PC-3 (cell line): ENCODE results near the gene SERBP1. TPM values are rescaled to one million over a fixed set of nuclear protein-coding genes. Genes with fewer than 3 reads are reported as not detected.

Source experiments
- ATAC-seq: fragments of 200-7000 bp; cut with Tn5 transposase; 2 replicates; pipeline ENCODE4 v1.9.1; 2020; ENCODE audit warnings: mild to moderate bottlenecking, moderate library complexity
- BruUV-seq: library from RNA; stranded (reverse); fragments of 400-500 nt; replicated peaks from 2 replicates; lab custom pipeline; 2021; lab: Mats Ljungman, UMichigan
- CTCF ChIA-PET: fragments of 300-600 bp; sonication (Branson Sonifier 250); formaldehyde crosslinking; loops from one replicate; lab custom pipeline; 2022; ENCODE audit warnings: antibody characterized with exemption; lab: Charles Lee
- POLR2A ChIA-PET: fragments of 300-600 bp; sonication (Branson Sonifier 250); formaldehyde crosslinking; loops from one replicate; lab custom pipeline; 2022; ENCODE audit warnings: antibody characterized with exemption; ENCODE audit not compliant: unreplicated experiment; lab: Charles Lee
- DNase-seq: peaks from one replicate; pipeline ENCODE4 v3.0.0-alpha.2; 2015
- H2AFZ ChIP-seq: fragments of 300-600 bp; sonication (generic); 2 replicates; pipeline ENCODE4 v1.6.0; 2016; ENCODE audit warnings: antibody characterized with exemption, low read length
- H3F3A ChIP-seq: fragments of 300-600 bp; sonication (generic); one replicate; pipeline ENCODE4 v1.6.0; 2017; ENCODE audit warnings: antibody characterized with exemption, low read length, control low read depth, mild to moderate bottlenecking; ENCODE audit not compliant: unreplicated experiment
- H3K27ac ChIP-seq: fragments of 300-600 bp; sonication (generic); 2 replicates; pipeline ENCODE4 v1.5.1; 2016; ENCODE audit warnings: mild to moderate bottlenecking, low read length
- H3K27me3 ChIP-seq: fragments of 300-600 bp; sonication (generic); 2 replicates; pipeline ENCODE4 v1.6.1; 2016; ENCODE audit warnings: low read length, mixed read lengths
- H3K36me3 ChIP-seq: fragments of 300-600 bp; sonication (generic); 2 replicates; pipeline ENCODE4 v1.6.1; 2016; ENCODE audit warnings: low read depth, mixed run types, low read length, mixed read lengths
- H3K4me1 ChIP-seq: fragments of 300-600 bp; sonication (generic); 2 replicates; pipeline ENCODE4 v1.5.1; 2016; ENCODE audit warnings: low read length; ENCODE audit not compliant: insufficient read depth
- H3K4me2 ChIP-seq: fragments of 300-600 bp; sonication (generic); 2 replicates; pipeline ENCODE4 v1.6.0; 2016; ENCODE audit warnings: low read length
- H3K4me3 ChIP-seq: fragments of 300-600 bp; sonication (generic); 2 replicates; pipeline ENCODE4 v1.5.1; 2016; ENCODE audit warnings: mild to moderate bottlenecking, low read length, mixed read lengths
- H3K79me2 ChIP-seq: fragments of 300-600 bp; sonication (generic); 2 replicates; pipeline ENCODE4 v1.6.1; 2017; ENCODE audit warnings: low read length, mixed read lengths
- H3K9ac ChIP-seq: fragments of 300-600 bp; sonication (generic); 2 replicates; pipeline ENCODE4 v1.6.0; 2016; ENCODE audit warnings: mild to moderate bottlenecking, low read length
- H3K9me2 ChIP-seq: fragments of 300-600 bp; sonication (generic); replicated peaks from 2 replicates; pipeline ENCODE4 v1.6.1; 2016; ENCODE audit warnings: mixed run types, low read length, mixed read lengths
- H3K9me3 ChIP-seq: fragments of 300-600 bp; sonication (generic); 2 replicates; pipeline ENCODE4 v1.6.1; 2016; ENCODE audit warnings: low read length, mixed read lengths
- H4K20me1 ChIP-seq: fragments of 300-600 bp; sonication (generic); 2 replicates; pipeline ENCODE4 v1.6.1; 2016; ENCODE audit warnings: low read length, mixed read lengths
- CTCF ChIP-seq: fragments of 300-600 bp; sonication (generic); conservative IDR thresholded peaks from 2 replicates; pipeline ENCODE4 v1.5.1; 2017; ENCODE audit warnings: antibody characterized with exemption, low read depth, mild to moderate bottlenecking, low read length
- EZH2 ChIP-seq: fragments of 300-600 bp; sonication (generic); IDR thresholded peaks from one replicate; pipeline ENCODE4 v1.6.1; 2017; ENCODE audit warnings: antibody characterized with exemption, mild to moderate bottlenecking, low read length; ENCODE audit not compliant: unreplicated experiment
- EZH2phosphoT487 ChIP-seq: fragments of 300-600 bp; sonication (generic); IDR thresholded peaks from 2 replicates; pipeline ENCODE4 v1.6.1; 2018; ENCODE audit warnings: mild to moderate bottlenecking, antibody characterized with exemption, low read length, borderline replicate concordance
- intact Hi-C: fragments of 100-400 bp; cut with micrococcal nuclease; formaldehyde crosslinking; loops from 2 replicates; pipeline ENCODE4 v1.9.0; 2023
- total RNA-seq: library from RNA; depleted of rRNA; stranded (reverse); fragments of >200 nt; gene quantifications from 2 replicates; pipeline ENCODE4 v1.2.3, GENCODE V29; 2014

Gene SERBP1
- total RNA-seq, 1 experiment from 2014 or later, result 256 TPM

- BruUV-seq, result no TSS peak
- no peaks in the 10 kb centered on the region for H3F3A ChIP-seq
- H3K9ac ChIP-seq, result no peak overlapping the region
- ATAC-seq (no peak), DNase-seq (no peak)
- POLR2A ChIA-PET, result no interaction called here
- no peak overlapping the region for H3K4me2 ChIP-seq
- peaks cover 7% of the 10 kb centered on the region for H3K4me1 ChIP-seq
- intact Hi-C loops, result no loop called here
- H3K9me2 ChIP-seq, result no peaks in the 10 kb centered on the region
- peaks cover 11% of the 10 kb centered on the region for H3K36me3 ChIP-seq
- H3K9me3 ChIP-seq, result no peaks in the 10 kb centered on the region
- no peaks in the 10 kb centered on the region for H3K79me2 ChIP-seq
- no peak overlapping the region for H3K27ac ChIP-seq
- CTCF ChIA-PET, result no interaction called here
- TF ChIP-seq EZH2 (no peak), EZH2phosphoT487 (no peak), CTCF (no peak)
- no peak overlapping the region for H3K4me3 ChIP-seq
- no peaks in the 10 kb centered on the region for H3K27me3 ChIP-seq
- H2AFZ ChIP-seq, result no peak overlapping the region
- no peaks in the 10 kb centered on the region for H4K20me1 ChIP-seq
These were observed 49.0 kb downstream of the SERBP1 start for GRCh38 chr1:67381154-67381553.

GRCh38 chr1:67377253-67377652, 52.9 kb downstream of the SERBP1 start:
- CTCF ChIA-PET, result no interaction called here
- TF ChIP-seq EZH2 (no peak), CTCF (no peak), EZH2phosphoT487 (no peak)
- DNase-seq (no peak), ATAC-seq (no peak)
- Histone ChIP-seq H3K27ac (no peak overlapping the region), H3K9me2 (no peaks in the 10 kb centered on the region), H3K4me3 (no peak overlapping the region), H3K9ac (no peak overlapping the region), H3K79me2 (no peaks in the 10 kb centered on the region), H3K27me3 (no peaks in the 10 kb centered on the region), H3K36me3 (no peaks in the 10 kb centered on the region; the same call in 1 of the 2 replicates), H3K4me2 (no peak overlapping the region), H3K4me1 (peaks cover 9% of the 10 kb centered on the region), H2AFZ (no peak overlapping the region), H4K20me1 (no peaks in the 10 kb centered on the region), H3F3A (no peaks in the 10 kb centered on the region), H3K9me3 (no peaks in the 10 kb centered on the region)
- no TSS peak for BruUV-seq
- intact Hi-C loops, result no loop called here
- POLR2A ChIA-PET, result interaction anchor here (0.7 kb wide), 1 partner anchor 950 kb away, joined by 3 read pairs; no protein-coding TSS in a partner anchor

GRCh38 chr1:67376381-67376780, 53.8 kb downstream of the SERBP1 start:
- Histone ChIP-seq H3K4me2 (no peak overlapping the region), H3K4me3 (no peak overlapping the region), H3K79me2 (no peaks in the 10 kb centered on the region), H3K4me1 (peaks cover 9% of the 10 kb centered on the region), H3K27ac (no peak overlapping the region), H3K9me3 (no peaks in the 10 kb centered on the region), H2AFZ (no peak overlapping the region), H3F3A (no peaks in the 10 kb centered on the region), H4K20me1 (no peaks in the 10 kb centered on the region), H3K9me2 (no peaks in the 10 kb centered on the region), H3K36me3 (no peaks in the 10 kb centered on the region; the same call in 1 of the 2 replicates), H3K27me3 (no peaks in the 10 kb centered on the region), H3K9ac (no peak overlapping the region)
- ChIA-PET POLR2A (no interaction called here), CTCF (no interaction called here)
- TF ChIP-seq EZH2phosphoT487 (no peak), EZH2 (no peak), CTCF (no peak)
- DNase-seq, result peak; percentile 75
- no TSS peak for BruUV-seq
- intact Hi-C loops, result no loop called here
- ATAC-seq, result peak; percentile 37; the same call in 1 of the 2 replicates
